ENCODE results near the gene STAB2. TPM values are rescaled to one million over a fixed set of nuclear protein-coding genes. Genes with fewer than 3 reads are reported as not detected.

Gene STAB2
- total and polyA plus RNA-seq, 7 experiments from 2014 or later = not detected

DNA sequence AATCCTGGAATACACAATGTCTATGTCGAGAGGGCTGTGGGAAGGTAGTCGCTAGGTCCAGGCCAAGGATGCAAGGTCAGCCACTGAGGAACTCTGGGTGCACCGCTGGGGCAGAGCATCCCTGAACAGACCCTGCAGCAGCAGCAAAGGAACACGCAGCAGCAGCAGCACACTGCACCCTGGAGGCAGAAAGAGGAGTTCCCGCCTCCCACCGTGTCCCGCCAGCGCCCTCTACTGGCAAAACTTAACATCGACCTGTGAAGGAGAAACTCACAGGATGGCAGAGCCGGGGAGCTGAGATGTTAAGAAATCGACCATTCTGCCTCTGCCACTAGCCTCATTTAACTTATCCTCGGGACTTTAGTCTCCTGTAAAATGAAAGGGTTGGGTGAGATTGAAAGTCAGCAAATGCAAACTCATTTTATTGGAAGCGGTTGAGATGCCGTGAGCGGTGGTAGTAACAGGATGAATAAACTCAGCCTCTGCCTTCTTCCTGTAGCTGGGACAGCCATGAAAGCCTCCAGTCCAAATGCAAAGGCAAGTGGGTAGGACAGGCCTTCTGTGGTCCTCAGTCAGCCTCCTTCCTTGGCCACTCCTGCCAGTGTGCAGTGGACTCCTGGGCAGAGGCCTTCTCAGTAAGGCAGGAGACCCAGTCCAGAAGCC, 45.6 kb downstream of the STAB2 start:
- peaks cover 0 to 13% (median 9%) of the 10 kb centered on the region in 11 donors for H3K9me3 Mint-ChIP-seq
- ATAC-seq = peak; percentile 45
- Histone ChIP-seq H3K4me3 (ENCODE audit: low read length) (no peak overlapping the region), H3K4me1 (ENCODE audit: control insufficient read depth in 2 of 2, insufficient read depth in 2 of 2, low read length in 2 of 2) (no peaks in the 10 kb centered on the region), H3K27ac (ENCODE audit: low read depth, low read length) (no peak overlapping the region), H3K9me3 (ENCODE audit: control insufficient read depth in 2 of 3, low read length in 3 of 3) (peaks cover 0 to 7% (median 0%) of the 10 kb centered on the region in 3 experiments), H3K27me3 (ENCODE audit: control insufficient read depth in 2 of 2, insufficient read depth in 2 of 2, low read length in 2 of 2) (no peaks in the 10 kb centered on the region), H3K36me3 (ENCODE audit: control insufficient read depth in 2 of 3, insufficient read depth in 3 of 3, low read length in 3 of 3) (no peaks in the 10 kb centered on the region)
- peaks cover 0 to 5% (median 0%) of the 10 kb centered on the region in 5 donors for H3K36me3 Mint-ChIP-seq
- no peak overlapping the region for H3K4me3 Mint-ChIP-seq
- POLR2A ChIA-PET = no interaction called here
- H3K27ac Mint-ChIP-seq = no peak overlapping the region
- peaks cover 0 to 10% (median 0%) of the 10 kb centered on the region in 5 donors for H3K27me3 Mint-ChIP-seq
- H3K4me1 Mint-ChIP-seq = peaks cover 0 to 2% (median 0%) of the 10 kb centered on the region in 7 donors
- CTCF ChIA-PET = interaction anchor here (0.7 kb wide), 1 partner anchor 33 kb away, joined by 3 read pairs; no protein-coding TSS in a partner anchor
- peak in 4 of 9 donors; percentile 3 to 75 (median 13) for DNase-seq
- intact Hi-C loops (cut with micrococcal nuclease) = loop anchor here in 1 of 2 donors (1.0 kb wide), 1 partner anchor 57 kb away; no protein-coding TSS in a partner anchor

DNA sequence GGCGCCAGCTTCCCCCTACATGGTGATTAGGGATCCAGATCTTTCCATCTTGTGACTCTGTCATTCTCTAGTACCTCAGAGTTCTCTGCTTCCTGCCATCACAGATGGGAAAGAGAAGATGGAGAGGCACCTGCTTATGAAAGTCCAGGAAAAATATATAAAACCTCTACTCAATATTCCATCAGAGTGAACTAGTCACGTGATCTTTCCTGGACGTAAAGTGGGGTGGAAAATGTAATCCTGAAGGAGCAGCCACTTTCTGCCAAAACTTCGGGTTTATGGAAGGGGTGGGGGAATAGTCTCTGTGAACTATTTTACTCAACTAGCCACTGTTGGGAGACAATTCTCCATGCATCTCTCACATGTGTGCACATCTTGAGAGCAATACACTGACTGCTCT, 47.7 kb downstream of the STAB2 start:
- Mint-ChIP-seq H3K4me1 (no peaks in the 10 kb centered on the region), H3K27me3 (peaks cover 0 to 17% (median 7%) of the 10 kb centered on the region in 5 donors), H3K27ac (no peak overlapping the region), H3K4me3 (no peak overlapping the region), H3K36me3 (peaks cover 0 to 5% (median 0%) of the 10 kb centered on the region in 5 donors), H3K9me3 (peaks cover 0 to 13% (median 9%) of the 10 kb centered on the region in 11 donors)
- Histone ChIP-seq H3K4me1 (ENCODE audit: control insufficient read depth in 2 of 2, insufficient read depth in 2 of 2, low read length in 2 of 2) (no peaks in the 10 kb centered on the region), H3K27ac (ENCODE audit: low read depth, low read length) (no peak overlapping the region), H3K9me3 (ENCODE audit: control insufficient read depth in 2 of 3, low read length in 3 of 3) (peaks cover 0 to 7% (median 0%) of the 10 kb centered on the region in 3 experiments), H3K4me3 (ENCODE audit: low read length) (no peak overlapping the region), H3K27me3 (ENCODE audit: control insufficient read depth in 2 of 2, insufficient read depth in 2 of 2, low read length in 2 of 2) (no peaks in the 10 kb centered on the region), H3K36me3 (ENCODE audit: control insufficient read depth in 2 of 3, insufficient read depth in 3 of 3, low read length in 3 of 3) (no peaks in the 10 kb centered on the region)
- DNase-seq (no peak), ATAC-seq (no peak)
- intact Hi-C loops (cut with micrococcal nuclease) = no loop called here
- CTCF ChIA-PET = no interaction called here
- POLR2A ChIA-PET = no interaction called here

DNA sequence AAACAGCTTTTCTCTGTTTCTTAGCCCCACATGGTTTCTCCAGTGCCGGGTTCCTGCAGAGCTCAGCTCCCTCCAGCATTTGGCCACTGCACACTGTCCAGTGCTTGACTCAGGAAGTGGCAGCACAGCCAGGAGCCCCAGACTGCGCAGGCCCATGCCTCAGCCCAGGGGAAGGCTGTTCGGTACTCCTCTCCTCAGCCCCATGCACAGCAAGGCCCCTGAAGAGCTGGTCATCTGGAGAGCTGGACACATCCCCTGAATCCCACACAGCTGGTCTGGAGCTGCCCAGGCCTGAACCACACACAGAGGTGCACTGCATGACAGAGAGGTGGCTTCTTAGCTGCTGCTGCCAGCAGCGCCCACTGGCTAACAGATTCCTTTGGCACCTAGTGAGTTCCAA, 48.3 kb downstream of the STAB2 start:
- peak; percentile 32 for ATAC-seq
- Mint-ChIP-seq H3K27me3 (peaks cover 0 to 17% (median 7%) of the 10 kb centered on the region in 5 donors), H3K4me3 (no peak overlapping the region), H3K9me3 (peaks cover 0 to 17% (median 9%) of the 10 kb centered on the region in 11 donors), H3K4me1 (no peaks in the 10 kb centered on the region), H3K27ac (no peak overlapping the region), H3K36me3 (peaks cover 0 to 5% (median 0%) of the 10 kb centered on the region in 5 donors)
- Histone ChIP-seq H3K27me3 (ENCODE audit: control insufficient read depth in 2 of 2, insufficient read depth in 2 of 2, low read length in 2 of 2) (no peaks in the 10 kb centered on the region), H3K4me1 (ENCODE audit: control insufficient read depth in 2 of 2, insufficient read depth in 2 of 2, low read length in 2 of 2) (no peaks in the 10 kb centered on the region), H3K27ac (ENCODE audit: low read depth, low read length) (no peak overlapping the region), H3K4me3 (ENCODE audit: low read length) (no peak overlapping the region), H3K36me3 (ENCODE audit: control insufficient read depth in 2 of 3, insufficient read depth in 3 of 3, low read length in 3 of 3) (no peaks in the 10 kb centered on the region), H3K9me3 (ENCODE audit: control insufficient read depth in 2 of 3, low read length in 3 of 3) (peaks cover 0 to 7% (median 0%) of the 10 kb centered on the region in 3 experiments)
- POLR2A ChIA-PET = no interaction called here
- DNase-seq = no peak
- CTCF ChIA-PET = no interaction called here
- intact Hi-C loops (cut with micrococcal nuclease) = no loop called here

DNA sequence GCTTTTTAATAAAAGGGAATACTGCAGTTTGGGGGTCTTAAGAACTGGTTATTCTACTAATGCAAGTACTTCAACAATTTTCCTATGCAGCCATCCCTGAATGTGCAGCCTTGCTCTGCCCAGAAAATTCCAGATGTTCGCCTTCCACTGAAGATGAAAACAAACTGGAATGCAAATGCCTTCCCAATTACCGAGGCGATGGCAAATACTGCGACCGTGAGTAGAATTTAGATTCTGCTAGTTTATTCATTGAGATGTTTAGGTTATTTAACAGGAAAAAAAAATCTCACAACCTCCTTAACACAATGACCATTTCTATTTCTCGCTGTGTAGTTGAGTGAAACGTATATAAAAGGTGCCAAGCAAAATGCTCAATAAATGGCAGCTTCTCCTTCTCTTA, 49.9 kb downstream of the STAB2 start:
- H3K27me3 Mint-ChIP-seq = peaks cover 0 to 15% (median 7%) of the 10 kb centered on the region in 5 donors
- POLR2A ChIA-PET = no interaction called here
- CTCF ChIA-PET = no interaction called here
- no peaks in the 10 kb centered on the region for H3K4me1 ChIP-seq (ENCODE audit: control insufficient read depth in 2 of 2, insufficient read depth in 2 of 2, low read length in 2 of 2)
- no peaks in the 10 kb centered on the region for H3K27me3 ChIP-seq (ENCODE audit: control insufficient read depth in 2 of 2, insufficient read depth in 2 of 2, low read length in 2 of 2)
- H3K36me3 Mint-ChIP-seq = peaks cover 0 to 2% (median 0%) of the 10 kb centered on the region in 5 donors
- no peak overlapping the region for H3K4me3 Mint-ChIP-seq
- DNase-seq (no peak), ATAC-seq (no peak)
- H3K9me3 ChIP-seq (ENCODE audit: control insufficient read depth in 2 of 3, low read length in 3 of 3) = peaks cover 0 to 5% (median 0%) of the 10 kb centered on the region in 3 experiments
- H3K27ac Mint-ChIP-seq = no peak overlapping the region
- no peak overlapping the region for H3K27ac ChIP-seq (ENCODE audit: low read depth, low read length)
- intact Hi-C loops (cut with micrococcal nuclease) = no loop called here
- H3K36me3 ChIP-seq (ENCODE audit: control insufficient read depth in 2 of 3, insufficient read depth in 3 of 3, low read length in 3 of 3) = no peaks in the 10 kb centered on the region
- H3K4me3 ChIP-seq (ENCODE audit: low read length) = no peak overlapping the region
- H3K9me3 Mint-ChIP-seq = peaks cover 0 to 9% (median 2%) of the 10 kb centered on the region in 11 donors
- H3K4me1 Mint-ChIP-seq = no peaks in the 10 kb centered on the region

DNA sequence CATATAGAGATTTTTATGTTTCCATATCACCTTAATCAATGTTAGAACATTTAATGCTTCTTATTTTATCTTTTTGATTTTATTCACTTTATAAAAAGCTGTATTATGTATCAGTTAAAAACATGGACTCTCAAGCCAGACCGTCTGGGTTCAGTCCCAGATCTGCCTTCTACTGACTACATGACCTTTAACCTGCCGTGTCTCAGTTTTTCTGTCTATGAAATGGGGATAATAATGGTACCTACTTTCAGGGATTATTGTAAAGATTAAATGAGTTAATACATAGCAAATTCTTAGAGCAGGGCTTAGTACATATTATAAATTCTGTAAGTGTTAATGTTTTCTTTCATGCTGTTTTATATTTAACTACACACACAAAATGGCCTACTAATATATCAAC, 50.4 kb downstream of the STAB2 start:
- Mint-ChIP-seq H3K4me3 (no peak overlapping the region), H3K36me3 (no peaks in the 10 kb centered on the region)

DNA sequence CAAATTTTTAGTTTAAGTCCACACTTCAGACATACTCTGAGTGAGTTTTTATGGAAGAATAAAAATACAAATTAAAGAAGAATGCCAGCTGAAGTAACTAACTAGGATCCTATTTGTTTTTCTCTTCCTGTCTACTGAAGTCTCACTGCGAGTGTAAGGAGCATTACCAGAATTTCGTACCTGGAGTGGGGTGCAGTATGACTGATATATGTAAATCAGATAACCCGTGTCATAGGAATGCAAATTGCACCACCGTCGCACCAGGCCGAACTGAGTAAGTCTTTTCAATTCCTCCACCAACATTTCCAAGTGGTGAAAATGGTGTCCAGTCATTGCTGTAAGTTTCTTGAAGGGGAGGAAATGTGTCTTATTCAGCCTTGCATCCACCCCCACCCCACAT, 52.9 kb downstream of the STAB2 start:
- Histone ChIP-seq H3K9me3 (ENCODE audit: control insufficient read depth in 2 of 3, low read length in 3 of 3) (no peaks in the 10 kb centered on the region), H3K27ac (ENCODE audit: low read depth, low read length) (no peak overlapping the region), H3K27me3 (ENCODE audit: control insufficient read depth in 2 of 2, insufficient read depth in 2 of 2, low read length in 2 of 2) (no peaks in the 10 kb centered on the region), H3K4me1 (ENCODE audit: control insufficient read depth in 2 of 2, insufficient read depth in 2 of 2, low read length in 2 of 2) (no peaks in the 10 kb centered on the region), H3K4me3 (ENCODE audit: low read length) (no peak overlapping the region), H3K36me3 (ENCODE audit: control insufficient read depth in 2 of 3, insufficient read depth in 3 of 3, low read length in 3 of 3) (no peaks in the 10 kb centered on the region)
- intact Hi-C loops (cut with micrococcal nuclease) = no loop called here
- no peak overlapping the region for H3K27ac Mint-ChIP-seq
- H3K4me3 Mint-ChIP-seq = no peak overlapping the region
- H3K9me3 Mint-ChIP-seq = peaks cover 0 to 9% (median 2%) of the 10 kb centered on the region in 11 donors
- no peak for ATAC-seq
- ChIA-PET CTCF (no interaction called here), POLR2A (no interaction called here)
- no peaks in the 10 kb centered on the region for H3K4me1 Mint-ChIP-seq
- DNase-seq = no peak
- peaks cover 0 to 4% (median 0%) of the 10 kb centered on the region in 5 donors for H3K36me3 Mint-ChIP-seq
- H3K27me3 Mint-ChIP-seq = peaks cover 0 to 16% (median 7%) of the 10 kb centered on the region in 5 donors

More for the DNA sequence above, 50.4 kb downstream of the STAB2 start:
- ChIA-PET CTCF (no interaction called here), POLR2A (no interaction called here)
- peaks cover 0 to 13% (median 7%) of the 10 kb centered on the region in 5 donors for H3K27me3 Mint-ChIP-seq
- H3K9me3 Mint-ChIP-seq = peaks cover 0 to 6% (median 0%) of the 10 kb centered on the region in 11 donors
- H3K4me1 Mint-ChIP-seq = no peaks in the 10 kb centered on the region
- no peak overlapping the region for H3K27ac ChIP-seq (ENCODE audit: low read depth, low read length)
- no peak for ATAC-seq
- peaks cover 0 to under 1% (median 0%) of the 10 kb centered on the region in 3 experiments for H3K9me3 ChIP-seq (ENCODE audit: control insufficient read depth in 2 of 3, low read length in 3 of 3)
- no peak overlapping the region for H3K27ac Mint-ChIP-seq
- intact Hi-C loops (cut with micrococcal nuclease) = no loop called here
- DNase-seq = no peak
- no peaks in the 10 kb centered on the region for H3K27me3 ChIP-seq (ENCODE audit: control insufficient read depth in 2 of 2, insufficient read depth in 2 of 2, low read length in 2 of 2)
- no peaks in the 10 kb centered on the region for H3K4me1 ChIP-seq (ENCODE audit: control insufficient read depth in 2 of 2, insufficient read depth in 2 of 2, low read length in 2 of 2)
- H3K4me3 ChIP-seq (ENCODE audit: low read length) = no peak overlapping the region
- H3K36me3 ChIP-seq (ENCODE audit: control insufficient read depth in 2 of 3, insufficient read depth in 3 of 3, low read length in 3 of 3) = no peaks in the 10 kb centered on the region

DNA sequence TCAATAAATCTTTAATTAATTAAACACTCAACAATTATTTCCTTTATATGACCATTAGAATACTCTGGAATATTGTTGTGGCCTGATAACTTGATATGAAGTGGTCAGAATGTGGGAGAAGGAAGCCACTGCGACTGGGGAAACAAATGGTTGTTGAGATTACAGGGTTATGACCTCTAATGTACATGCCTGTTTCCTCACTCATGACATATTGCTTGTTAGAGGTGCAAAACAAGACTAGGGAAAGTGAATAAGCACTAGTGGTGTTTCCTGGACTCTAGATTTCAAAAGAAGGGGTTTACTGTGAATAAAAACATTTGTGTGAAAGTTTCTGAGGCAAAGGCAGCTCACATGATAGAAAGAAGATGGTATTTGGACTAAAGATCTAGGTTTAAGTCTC, 53.3 kb downstream of the STAB2 start:
- H3K4me1 Mint-ChIP-seq = no peaks in the 10 kb centered on the region
- H3K9me3 Mint-ChIP-seq = peaks cover 0 to 9% (median 2%) of the 10 kb centered on the region in 11 donors
- ChIA-PET CTCF (no interaction called here), POLR2A (no interaction called here)
- Histone ChIP-seq H3K36me3 (ENCODE audit: control insufficient read depth in 2 of 3, insufficient read depth in 3 of 3, low read length in 3 of 3) (no peaks in the 10 kb centered on the region), H3K4me3 (ENCODE audit: low read length) (no peak overlapping the region), H3K4me1 (ENCODE audit: control insufficient read depth in 2 of 2, insufficient read depth in 2 of 2, low read length in 2 of 2) (no peaks in the 10 kb centered on the region), H3K27me3 (ENCODE audit: control insufficient read depth in 2 of 2, insufficient read depth in 2 of 2, low read length in 2 of 2) (no peaks in the 10 kb centered on the region), H3K27ac (ENCODE audit: low read depth, low read length) (no peak overlapping the region), H3K9me3 (ENCODE audit: control insufficient read depth in 2 of 3, low read length in 3 of 3) (no peaks in the 10 kb centered on the region)
- no peak for ATAC-seq
- intact Hi-C loops (cut with micrococcal nuclease) = no loop called here
- no peak overlapping the region for H3K27ac Mint-ChIP-seq
- no peak for DNase-seq
- no peak overlapping the region for H3K4me3 Mint-ChIP-seq
- peaks cover 0 to 16% (median 7%) of the 10 kb centered on the region in 5 donors for H3K27me3 Mint-ChIP-seq
- H3K36me3 Mint-ChIP-seq = peaks cover 0 to 4% (median 0%) of the 10 kb centered on the region in 5 donors
